PC-3 (cell line): ENCODE measurements around the gene ATP13A5. TPM values are rescaled to one million over a fixed set of nuclear protein-coding genes. Genes with fewer than 3 reads are reported as not detected.

Source experiments
- ATAC-seq: fragments of 200-7000 bp; cut with Tn5 transposase; 2 replicates; pipeline ENCODE4 v1.9.1; 2020; ENCODE audit warnings: mild to moderate bottlenecking, moderate library complexity
- BruUV-seq: library from RNA; stranded (reverse); fragments of 400-500 nt; replicated peaks from 2 replicates; lab custom pipeline; 2021; lab: Mats Ljungman, UMichigan
- CTCF ChIA-PET: fragments of 300-600 bp; sonication (Branson Sonifier 250); formaldehyde crosslinking; loops from one replicate; lab custom pipeline; 2022; ENCODE audit warnings: antibody characterized with exemption; lab: Charles Lee
- POLR2A ChIA-PET: fragments of 300-600 bp; sonication (Branson Sonifier 250); formaldehyde crosslinking; loops from one replicate; lab custom pipeline; 2022; ENCODE audit warnings: antibody characterized with exemption; ENCODE audit not compliant: unreplicated experiment; lab: Charles Lee
- DNase-seq: peaks from one replicate; pipeline ENCODE4 v3.0.0-alpha.2; 2015
- H2AFZ ChIP-seq: fragments of 300-600 bp; sonication (generic); 2 replicates; pipeline ENCODE4 v1.6.0; 2016; ENCODE audit warnings: antibody characterized with exemption, low read length
- H3F3A ChIP-seq: fragments of 300-600 bp; sonication (generic); one replicate; pipeline ENCODE4 v1.6.0; 2017; ENCODE audit warnings: antibody characterized with exemption, low read length, control low read depth, mild to moderate bottlenecking; ENCODE audit not compliant: unreplicated experiment
- H3K27ac ChIP-seq: fragments of 300-600 bp; sonication (generic); 2 replicates; pipeline ENCODE4 v1.5.1; 2016; ENCODE audit warnings: mild to moderate bottlenecking, low read length
- H3K27me3 ChIP-seq: fragments of 300-600 bp; sonication (generic); 2 replicates; pipeline ENCODE4 v1.6.1; 2016; ENCODE audit warnings: low read length, mixed read lengths
- H3K36me3 ChIP-seq: fragments of 300-600 bp; sonication (generic); 2 replicates; pipeline ENCODE4 v1.6.1; 2016; ENCODE audit warnings: low read depth, mixed run types, low read length, mixed read lengths
- H3K4me1 ChIP-seq: fragments of 300-600 bp; sonication (generic); 2 replicates; pipeline ENCODE4 v1.5.1; 2016; ENCODE audit warnings: low read length; ENCODE audit not compliant: insufficient read depth
- H3K4me2 ChIP-seq: fragments of 300-600 bp; sonication (generic); 2 replicates; pipeline ENCODE4 v1.6.0; 2016; ENCODE audit warnings: low read length
- H3K4me3 ChIP-seq: fragments of 300-600 bp; sonication (generic); 2 replicates; pipeline ENCODE4 v1.5.1; 2016; ENCODE audit warnings: mild to moderate bottlenecking, low read length, mixed read lengths
- H3K79me2 ChIP-seq: fragments of 300-600 bp; sonication (generic); 2 replicates; pipeline ENCODE4 v1.6.1; 2017; ENCODE audit warnings: low read length, mixed read lengths
- H3K9ac ChIP-seq: fragments of 300-600 bp; sonication (generic); 2 replicates; pipeline ENCODE4 v1.6.0; 2016; ENCODE audit warnings: mild to moderate bottlenecking, low read length
- H3K9me2 ChIP-seq: fragments of 300-600 bp; sonication (generic); replicated peaks from 2 replicates; pipeline ENCODE4 v1.6.1; 2016; ENCODE audit warnings: mixed run types, low read length, mixed read lengths
- H3K9me3 ChIP-seq: fragments of 300-600 bp; sonication (generic); 2 replicates; pipeline ENCODE4 v1.6.1; 2016; ENCODE audit warnings: low read length, mixed read lengths
- H4K20me1 ChIP-seq: fragments of 300-600 bp; sonication (generic); 2 replicates; pipeline ENCODE4 v1.6.1; 2016; ENCODE audit warnings: low read length, mixed read lengths
- CTCF ChIP-seq: fragments of 300-600 bp; sonication (generic); conservative IDR thresholded peaks from 2 replicates; pipeline ENCODE4 v1.5.1; 2017; ENCODE audit warnings: antibody characterized with exemption, low read depth, mild to moderate bottlenecking, low read length
- EZH2 ChIP-seq: fragments of 300-600 bp; sonication (generic); IDR thresholded peaks from one replicate; pipeline ENCODE4 v1.6.1; 2017; ENCODE audit warnings: antibody characterized with exemption, mild to moderate bottlenecking, low read length; ENCODE audit not compliant: unreplicated experiment
- EZH2phosphoT487 ChIP-seq: fragments of 300-600 bp; sonication (generic); IDR thresholded peaks from 2 replicates; pipeline ENCODE4 v1.6.1; 2018; ENCODE audit warnings: mild to moderate bottlenecking, antibody characterized with exemption, low read length, borderline replicate concordance
- intact Hi-C: fragments of 100-400 bp; cut with micrococcal nuclease; formaldehyde crosslinking; loops from 2 replicates; pipeline ENCODE4 v1.9.0; 2023
- total RNA-seq: library from RNA; depleted of rRNA; stranded (reverse); fragments of >200 nt; gene quantifications from 2 replicates; pipeline ENCODE4 v1.2.3, GENCODE V29; 2014

ATP13A5 gene
- total RNA-seq, 1 experiment from 2014 or later = not detected

- H3K9me3 ChIP-seq = no peaks in the 10 kb centered on the region
- ATAC-seq (no peak), DNase-seq (no peak)
- H3K27me3 ChIP-seq = no peaks in the 10 kb centered on the region
- no peak overlapping the region for H2AFZ ChIP-seq
- no TSS peak for BruUV-seq
- no peak overlapping the region for H3K4me3 ChIP-seq
- no peaks in the 10 kb centered on the region for H3F3A ChIP-seq
- no peak overlapping the region for H3K4me2 ChIP-seq
- ChIA-PET CTCF (no interaction called here), POLR2A (no interaction called here)
- H3K27ac ChIP-seq = no peak overlapping the region
- TF ChIP-seq EZH2phosphoT487 = no peak
- no peak for TF ChIP-seq CTCF
- TF ChIP-seq EZH2 = no peak
- intact Hi-C loops = no loop called here
- H3K4me1 ChIP-seq = no peaks in the 10 kb centered on the region
- H3K36me3 ChIP-seq = no peaks in the 10 kb centered on the region
- H4K20me1 ChIP-seq = no peaks in the 10 kb centered on the region
- H3K79me2 ChIP-seq = no peaks in the 10 kb centered on the region
- H3K9me2 ChIP-seq = no peaks in the 10 kb centered on the region
- H3K9ac ChIP-seq = no peak overlapping the region
These were observed 86.2 kb downstream of the ATP13A5 start for GRCh38 chr3:193292386-193292785.

DNA sequence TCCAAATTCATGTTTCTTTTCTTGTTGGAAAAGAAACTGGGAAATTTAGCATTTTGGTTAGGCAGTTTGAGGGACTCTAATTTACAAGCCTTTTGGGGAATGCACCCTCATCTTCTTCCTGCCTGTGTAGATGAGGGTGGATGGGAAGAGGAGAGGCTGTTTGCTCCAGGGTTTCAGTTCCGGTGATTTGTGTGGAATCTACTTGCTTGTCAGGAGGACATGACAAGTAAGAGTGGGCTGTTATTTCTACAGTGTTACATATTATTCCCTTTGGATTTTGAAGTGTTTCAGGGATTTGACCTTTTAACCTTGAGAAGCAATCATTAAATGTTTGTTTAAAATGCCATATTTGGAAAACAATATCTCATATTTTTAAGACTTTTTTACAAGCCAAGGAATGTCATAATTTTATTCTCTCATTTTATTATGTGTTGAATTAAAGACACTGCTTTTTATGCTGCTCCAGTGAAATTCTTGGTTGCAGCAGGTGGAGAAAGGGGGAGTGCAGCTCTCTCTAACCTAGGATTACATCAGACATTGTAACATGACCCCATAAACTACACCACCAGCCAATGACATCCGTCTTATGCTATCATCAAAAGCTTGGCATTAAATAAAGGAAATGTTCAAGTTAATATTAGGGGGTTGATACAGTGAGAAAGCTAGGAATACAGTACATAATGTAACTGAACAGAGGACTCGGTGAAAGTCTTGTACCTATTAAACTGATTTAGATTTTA is 107.3 kb downstream of the ATP13A5 start:
- no peaks in the 10 kb centered on the region for H3K36me3 ChIP-seq
- no peaks in the 10 kb centered on the region for H3K79me2 ChIP-seq
- ChIA-PET POLR2A (no interaction called here), CTCF (no interaction called here)
- no peak for DNase-seq
- H3K4me2 ChIP-seq = no peak overlapping the region
- H3K9me2 ChIP-seq = no peaks in the 10 kb centered on the region
- H3K9ac ChIP-seq = no peak overlapping the region
- H3K4me3 ChIP-seq = no peak overlapping the region
- no peaks in the 10 kb centered on the region for H3K9me3 ChIP-seq
- peaks cover 31% of the 10 kb centered on the region for H3K27me3 ChIP-seq
- TF ChIP-seq CTCF = no peak
- TF ChIP-seq EZH2phosphoT487 = no peak
- no peak for TF ChIP-seq EZH2
- H4K20me1 ChIP-seq = no peaks in the 10 kb centered on the region
- H3K4me1 ChIP-seq = no peaks in the 10 kb centered on the region
- no peak overlapping the region for H3K27ac ChIP-seq
- intact Hi-C loops = no loop called here
- ATAC-seq = no peak
- H2AFZ ChIP-seq = no peak overlapping the region
- BruUV-seq = no TSS peak
- no peaks in the 10 kb centered on the region for H3F3A ChIP-seq

GRCh38 chr3:193270451-193270850 is 108.1 kb downstream of the ATP13A5 start:
- H3K9me2 ChIP-seq = no peaks in the 10 kb centered on the region
- no peaks in the 10 kb centered on the region for H3K4me1 ChIP-seq
- no peaks in the 10 kb centered on the region for H4K20me1 ChIP-seq
- H3K9me3 ChIP-seq = no peaks in the 10 kb centered on the region
- peaks cover 24% of the 10 kb centered on the region for H3K27me3 ChIP-seq
- intact Hi-C loops = no loop called here
- no peaks in the 10 kb centered on the region for H3K36me3 ChIP-seq
- no peak overlapping the region for H3K4me2 ChIP-seq
- ChIA-PET POLR2A (no interaction called here), CTCF (no interaction called here)
- H3K79me2 ChIP-seq = no peaks in the 10 kb centered on the region
- no peak overlapping the region for H3K4me3 ChIP-seq
- ATAC-seq = no peak
- no peak for TF ChIP-seq EZH2
- no peak for TF ChIP-seq EZH2phosphoT487
- no peak for TF ChIP-seq CTCF
- H3K9ac ChIP-seq = no peak overlapping the region
- DNase-seq = no peak
- no TSS peak for BruUV-seq
- H2AFZ ChIP-seq = no peak overlapping the region
- no peaks in the 10 kb centered on the region for H3F3A ChIP-seq
- no peak overlapping the region for H3K27ac ChIP-seq
